Measurements from ENCODE around the gene UBA1.

UBA1 gene

GRCh38 chrX:47187106-47187677, 6.4 kb upstream of the UBA1 start:
- no peak for DNase-seq (ENCODE audit: low read depth in 2 of 2)

GRCh38 chrX:47189906-47190305, 3.7 kb upstream of the UBA1 start:
- no peak for DNase-seq (ENCODE audit: low read depth in 2 of 2)

GRCh38 chrX:47190445-47191269, 3.0 kb upstream of the UBA1 start:
- peak; percentile 58 to 74 for DNase-seq (ENCODE audit: low read depth in 2 of 2)

GRCh38 chrX:47191331-47191730, 2.3 kb upstream of the UBA1 start:
- peak; percentile 24 to 26 for DNase-seq (ENCODE audit: low read depth in 2 of 2)

GRCh38 chrX:47191806-47192401, 1.7 kb upstream of the UBA1 start:
- no peak for DNase-seq (ENCODE audit: low read depth in 2 of 2)

- no peak for DNase-seq (ENCODE audit: low read depth in 2 of 2)
Measured at GRCh38 chrX:47194194-47194787, 662 bp downstream of the UBA1 start.

GRCh38 chrX:47196098-47196497, 2.5 kb downstream of the UBA1 start:
- no peak for DNase-seq (ENCODE audit: low read depth in 2 of 2)

- no peak for DNase-seq (ENCODE audit: low read depth in 2 of 2)
Measured at GRCh38 chrX:47197526-47197925, 3.9 kb downstream of the UBA1 start.

GRCh38 chrX:47198026-47198686, 4.5 kb downstream of the UBA1 start:
- DNase-seq (ENCODE audit: low read depth in 2 of 2) = no peak

GRCh38 chrX:47198687-47199080, 5.1 kb downstream of the UBA1 start:
- no peak for DNase-seq (ENCODE audit: low read depth in 2 of 2)

GRCh38 chrX:47199286-47199685, 5.7 kb downstream of the UBA1 start:
- DNase-seq (ENCODE audit: low read depth in 2 of 2) = no peak

- no peak for DNase-seq (ENCODE audit: low read depth in 2 of 2)
Measured at GRCh38 chrX:47200385-47201150, 6.9 kb downstream of the UBA1 start.

- no peak for DNase-seq (ENCODE audit: low read depth in 2 of 2)
Measured at GRCh38 chrX:47201345-47201944, 7.8 kb downstream of the UBA1 start.

GRCh38 chrX:47202316-47202715, 8.7 kb downstream of the UBA1 start:
- DNase-seq (ENCODE audit: low read depth in 2 of 2) = no peak

- no peak for DNase-seq (ENCODE audit: low read depth in 2 of 2)
Measured at GRCh38 chrX:47202877-47203276, 9.2 kb downstream of the UBA1 start.

- DNase-seq (ENCODE audit: low read depth in 2 of 2) = no peak
Measured at GRCh38 chrX:47204970-47205369, 11.3 kb downstream of the UBA1 start.

- DNase-seq (ENCODE audit: low read depth in 2 of 2) = no peak
Measured at GRCh38 chrX:47206316-47206715, 12.7 kb downstream of the UBA1 start.

GRCh38 chrX:47208108-47208507, 14.5 kb downstream of the UBA1 start:
- DNase-seq (ENCODE audit: low read depth in 2 of 2) = no peak

GRCh38 chrX:47209508-47210238, 16.0 kb downstream of the UBA1 start:
- no peak for DNase-seq (ENCODE audit: low read depth in 2 of 2)
